ENCODE measurements around the gene CPT1A. TPM values are rescaled to one million over a fixed set of nuclear protein-coding genes. Genes with fewer than 3 reads are reported as not detected.

Gene CPT1A
- polyA plus RNA-seq, 1 of the 3 experiments (the other 2 are of a cell fraction): 31.2 TPM

DNA sequence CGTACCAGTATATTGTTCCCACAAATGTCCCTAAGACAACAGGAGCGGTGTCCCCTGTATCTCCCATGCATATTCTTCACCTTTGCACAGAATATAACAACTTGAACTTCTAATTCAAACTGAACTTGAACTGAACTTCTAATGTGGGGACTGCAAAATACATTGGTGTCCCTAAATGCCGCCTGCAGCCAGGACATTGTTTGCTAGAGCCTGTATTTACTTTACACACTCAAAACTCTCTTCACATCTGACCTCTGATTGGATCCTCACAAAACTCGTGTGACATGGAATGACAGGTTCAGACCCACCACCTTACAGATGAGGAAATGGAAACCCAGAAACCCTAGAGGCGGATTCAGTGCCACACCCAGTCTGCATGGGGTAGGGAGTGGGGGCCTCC lies 6.4 kb downstream of the CPT1A start (continued):
- TF ChIP-seq NRF1 (IDR thresholded peaks at IDR 0.05; ENCODE audit: low read depth, low read length) (no peak), EP300 (IDR thresholded peaks at IDR 0.05; ENCODE audit: borderline replicate concordance in 1 of 2, low read depth in 1 of 2, low read length in 1 of 2) (no peak), YY1 (IDR thresholded peaks at IDR 0.05; ENCODE audit: low read depth) (no peak)
- TF ChIP-seq, protein P1, sequence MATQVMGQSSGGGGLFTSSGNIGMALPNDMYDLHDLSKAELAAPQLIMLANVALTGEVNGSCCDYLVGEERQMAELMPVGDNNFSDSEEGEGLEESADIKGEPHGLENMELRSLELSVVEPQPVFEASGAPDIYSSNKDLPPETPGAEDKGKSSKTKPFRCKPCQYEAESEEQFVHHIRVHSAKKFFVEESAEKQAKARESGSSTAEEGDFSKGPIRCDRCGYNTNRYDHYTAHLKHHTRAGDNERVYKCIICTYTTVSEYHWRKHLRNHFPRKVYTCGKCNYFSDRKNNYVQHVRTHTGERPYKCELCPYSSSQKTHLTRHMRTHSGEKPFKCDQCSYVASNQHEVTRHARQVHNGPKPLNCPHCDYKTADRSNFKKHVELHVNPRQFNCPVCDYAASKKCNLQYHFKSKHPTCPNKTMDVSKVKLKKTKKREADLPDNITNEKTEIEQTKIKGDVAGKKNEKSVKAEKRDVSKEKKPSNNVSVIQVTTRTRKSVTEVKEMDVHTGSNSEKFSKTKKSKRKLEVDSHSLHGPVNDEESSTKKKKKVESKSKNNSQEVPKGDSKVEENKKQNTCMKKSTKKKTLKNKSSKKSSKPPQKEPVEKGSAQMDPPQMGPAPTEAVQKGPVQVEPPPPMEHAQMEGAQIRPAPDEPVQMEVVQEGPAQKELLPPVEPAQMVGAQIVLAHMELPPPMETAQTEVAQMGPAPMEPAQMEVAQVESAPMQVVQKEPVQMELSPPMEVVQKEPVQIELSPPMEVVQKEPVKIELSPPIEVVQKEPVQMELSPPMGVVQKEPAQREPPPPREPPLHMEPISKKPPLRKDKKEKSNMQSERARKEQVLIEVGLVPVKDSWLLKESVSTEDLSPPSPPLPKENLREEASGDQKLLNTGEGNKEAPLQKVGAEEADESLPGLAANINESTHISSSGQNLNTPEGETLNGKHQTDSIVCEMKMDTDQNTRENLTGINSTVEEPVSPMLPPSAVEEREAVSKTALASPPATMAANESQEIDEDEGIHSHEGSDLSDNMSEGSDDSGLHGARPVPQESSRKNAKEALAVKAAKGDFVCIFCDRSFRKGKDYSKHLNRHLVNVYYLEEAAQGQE (IDR thresholded peaks at IDR 0.05; ENCODE audit: low read depth, low read length): no peak

DNA sequence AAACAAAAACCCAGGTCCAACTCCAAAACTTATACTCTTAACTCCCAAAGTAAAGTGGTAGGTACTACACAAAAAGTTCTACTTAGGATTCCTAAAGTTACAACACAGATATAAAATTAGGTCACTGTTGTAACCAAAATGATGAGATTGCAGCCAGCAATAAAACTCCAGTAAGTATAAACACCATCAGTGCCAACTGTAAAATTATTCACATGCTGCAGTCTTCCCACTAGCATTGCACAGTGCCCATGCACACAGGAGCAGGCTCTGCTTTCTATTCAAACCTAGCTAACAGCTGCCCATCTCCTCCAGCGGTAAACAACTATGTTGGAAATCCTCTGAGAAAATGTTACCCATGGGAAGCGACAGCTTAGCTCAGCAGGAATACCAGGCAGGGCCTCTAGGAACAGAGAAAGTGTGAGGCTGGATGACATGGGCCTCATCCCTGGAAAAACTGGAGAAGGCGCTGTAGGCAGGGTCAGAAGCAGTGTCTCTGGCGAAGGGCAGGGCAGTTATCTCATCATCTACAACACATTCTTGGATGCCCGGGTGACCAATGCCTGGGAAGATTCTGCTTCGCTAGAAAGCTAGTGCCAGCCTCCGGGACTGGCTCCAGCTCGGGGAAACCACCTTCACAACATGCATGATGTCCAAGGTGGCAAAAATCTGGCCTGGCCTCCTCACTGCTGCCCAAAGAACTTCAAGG lies 9.1 kb downstream of the CPT1A start:
- peak; percentile 69 for DNase-seq
- Histone ChIP-seq H3F3A (replicated peaks; ENCODE audit: insufficient read depth) (peaks cover 6% of the 10 kb centered on the region), H3K79me2 (ENCODE audit: insufficient read depth) (peaks cover 100% of the 10 kb centered on the region), H3K4me2 (peak overlapping the region; percentile 40; the same call in 1 of the 2 replicates), H3K9ac (0 out of 2 replicates have a peak overlapping the region, but pooled peaks have one; percentile 16), H3K9me2 (no peaks in the 10 kb centered on the region), H3K4me3 (ENCODE audit: low read depth in 2 of 2, low read length in 1 of 2) (no peak overlapping the region), H3K27me3 (ENCODE audit: insufficient read depth) (no peaks in the 10 kb centered on the region), H3K36me3 (replicated peaks in 1 of 2; ENCODE audit: control insufficient read depth in 1 of 2, insufficient read depth in 2 of 2, low read length in 1 of 2) (peaks cover 4 to 28% of the 10 kb centered on the region in 2 experiments), H3K4me1 (ENCODE audit: control insufficient read depth in 1 of 2, insufficient read depth in 2 of 2, low read depth in 1 of 2, low read length in 1 of 2) (peaks cover 9 to 30% of the 10 kb centered on the region in 2 experiments; a peak in 2 of 4 replicates), H3K9me3 (no peaks in the 10 kb centered on the region), H2AFZ (ENCODE audit: low read depth) (no peak overlapping the region), H3K27ac (ENCODE audit: low read depth in 2 of 2, low read length in 1 of 2) (peak overlapping the region; percentile 45 to 62), H4K20me1 (ENCODE audit: insufficient read depth) (peaks cover 76% of the 10 kb centered on the region)
- TF ChIP-seq GATA2 (CRISPR knock-in tag; IDR thresholded peaks at IDR 0.05) (peak; percentile 76), JUND (IDR thresholded peaks at IDR 0.05) (no peak; the same call in 1 of the 2 replicates), RAD21 (IDR thresholded peaks at IDR 0.05; ENCODE audit: low read length) (peak; percentile 51), NRF1 (IDR thresholded peaks at IDR 0.05; ENCODE audit: low read depth, low read length) (no peak), FOXM1 (IDR thresholded peaks at IDR 0.05; ENCODE audit: low read depth) (no peak), SMC3 (IDR thresholded peaks at IDR 0.05; ENCODE audit: low read depth, low read length) (no peak), EP300 (IDR thresholded peaks at IDR 0.05; ENCODE audit: borderline replicate concordance in 1 of 2, low read depth in 1 of 2, low read length in 1 of 2) (no peak), TEAD4 (IDR thresholded peaks at IDR 0.05; ENCODE audit: borderline replicate concordance, insufficient read depth) (no peak), EZH2phosphoT487 (IDR thresholded peaks at IDR 0.05; ENCODE audit: borderline replicate concordance, low read depth) (no peak)
- TF ChIP-seq, protein P2, sequence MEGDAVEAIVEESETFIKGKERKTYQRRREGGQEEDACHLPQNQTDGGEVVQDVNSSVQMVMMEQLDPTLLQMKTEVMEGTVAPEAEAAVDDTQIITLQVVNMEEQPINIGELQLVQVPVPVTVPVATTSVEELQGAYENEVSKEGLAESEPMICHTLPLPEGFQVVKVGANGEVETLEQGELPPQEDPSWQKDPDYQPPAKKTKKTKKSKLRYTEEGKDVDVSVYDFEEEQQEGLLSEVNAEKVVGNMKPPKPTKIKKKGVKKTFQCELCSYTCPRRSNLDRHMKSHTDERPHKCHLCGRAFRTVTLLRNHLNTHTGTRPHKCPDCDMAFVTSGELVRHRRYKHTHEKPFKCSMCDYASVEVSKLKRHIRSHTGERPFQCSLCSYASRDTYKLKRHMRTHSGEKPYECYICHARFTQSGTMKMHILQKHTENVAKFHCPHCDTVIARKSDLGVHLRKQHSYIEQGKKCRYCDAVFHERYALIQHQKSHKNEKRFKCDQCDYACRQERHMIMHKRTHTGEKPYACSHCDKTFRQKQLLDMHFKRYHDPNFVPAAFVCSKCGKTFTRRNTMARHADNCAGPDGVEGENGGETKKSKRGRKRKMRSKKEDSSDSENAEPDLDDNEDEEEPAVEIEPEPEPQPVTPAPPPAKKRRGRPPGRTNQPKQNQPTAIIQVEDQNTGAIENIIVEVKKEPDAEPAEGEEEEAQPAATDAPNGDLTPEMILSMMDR (IDR thresholded peaks at IDR 0.05): 0 out of 2 replicates have a peak, but pooled peaks have one; percentile 22
- ChIA-PET POLR2A (no interaction called here), CTCF (interaction anchor here (1.5 to 1.9 kb wide), 3 partner anchors 25 to 57 kb away, joined by 3 to 8 read pairs (median 6); no protein-coding TSS in a partner anchor)
- WGBS (ENCODE audit: low lambda C conversion rate): 39% methylated on average over 8 of the region's 8 CpGs

Measured in SK-N-SH (cell line).